HCEC 1CT (cell line): ENCODE results near the gene FREM1.
A peak's percentile ranks its signal among the peaks of the same experiment; 100 is the strongest.

Source experiments
- DNase-seq: peaks from one replicate; pipeline ENCODE4 v3.0.0-alpha.2; 2017

The FREM1 gene

GRCh38 chr9:14806941-14807520, 103.2 kb downstream of the FREM1 start:
- no peak for DNase-seq

GRCh38 chr9:14799030-14799429, 111.2 kb downstream of the FREM1 start:
- no peak for DNase-seq

- no peak for DNase-seq
These were observed 112.8 kb downstream of the FREM1 start for GRCh38 chr9:14797435-14797834.

GRCh38 chr9:14793389-14793788, 116.8 kb downstream of the FREM1 start:
- DNase-seq = no peak

GRCh38 chr9:14790628-14791027, 119.6 kb downstream of the FREM1 start:
- DNase-seq = no peak

GRCh38 chr9:14788846-14789245, 121.4 kb downstream of the FREM1 start:
- DNase-seq = no peak

GRCh38 chr9:14783358-14783757, 126.9 kb downstream of the FREM1 start:
- DNase-seq = no peak

GRCh38 chr9:14782286-14783051, 127.8 kb downstream of the FREM1 start:
- no peak for DNase-seq

GRCh38 chr9:14780693-14781092, 129.5 kb downstream of the FREM1 start:
- DNase-seq = no peak

GRCh38 chr9:14780251-14780650, 130.0 kb downstream of the FREM1 start:
- no peak for DNase-seq

GRCh38 chr9:14779566-14780022, 130.6 kb downstream of the FREM1 start:
- DNase-seq = peak; percentile 13

GRCh38 chr9:14778565-14778964, 131.7 kb downstream of the FREM1 start:
- DNase-seq = no peak

GRCh38 chr9:14775917-14776316, 134.3 kb downstream of the FREM1 start:
- no peak for DNase-seq

- no peak for DNase-seq
These were observed 139.6 kb downstream of the FREM1 start for GRCh38 chr9:14770592-14770991.

GRCh38 chr9:14769230-14769571, 141.0 kb downstream of the FREM1 start:
- no peak for DNase-seq

- DNase-seq = peak; percentile 24
These were observed 141.6 kb downstream of the FREM1 start for GRCh38 chr9:14768405-14769229.

GRCh38 chr9:14766299-14766698, 143.9 kb downstream of the FREM1 start:
- no peak for DNase-seq

GRCh38 chr9:14761584-14761983, 148.6 kb downstream of the FREM1 start:
- no peak for DNase-seq

GRCh38 chr9:14760060-14760459, 150.2 kb downstream of the FREM1 start:
- no peak for DNase-seq

GRCh38 chr9:14756291-14756690, 153.9 kb downstream of the FREM1 start:
- DNase-seq = no peak

GRCh38 chr9:14752871-14753270, 157.4 kb downstream of the FREM1 start:
- DNase-seq = no peak

GRCh38 chr9:14752271-14752670, 158.0 kb downstream of the FREM1 start:
- no peak for DNase-seq

GRCh38 chr9:14750821-14751220, 159.4 kb downstream of the FREM1 start:
- DNase-seq = no peak

- DNase-seq = no peak
These were observed 160.5 kb downstream of the FREM1 start for GRCh38 chr9:14749741-14750211.
